ENCODE results near the gene TMEM50B. TPM values are rescaled to one million over a fixed set of nuclear protein-coding genes. Genes with fewer than 3 reads are reported as not detected.

The TMEM50B gene
- total RNA-seq, 2 donors from 2014 or later = 34.2 to 49.1 TPM

GRCh38 chr21:33403786-33404585 is 75.8 kb downstream of the TMEM50B start:
- peak; percentile 93 for DNase-seq (ENCODE audit: low spot score)
- intact Hi-C loops (cut with DNase I) = no loop called here

GRCh38 chr21:33403128-33403785 is 76.5 kb downstream of the TMEM50B start, which contains the start of gene IFNGR2:
Gene IFNGR2, plus strand, starts transcription at chr21:33403413. Its CDS starts 131 bp downstream, at chr21:33403544.
- DNase-seq (ENCODE audit: low spot score) = peak; percentile 85
- intact Hi-C loops (cut with DNase I) = no loop called here

GRCh38 chr21:33402001-33402979 is 77.5 kb downstream of the TMEM50B start:
- intact Hi-C loops (cut with DNase I) = no loop called here
- DNase-seq (ENCODE audit: low spot score) = peak; percentile 93

GRCh38 chr21:33401630-33401992 is 78.2 kb downstream of the TMEM50B start:
- intact Hi-C loops (cut with DNase I) = no loop called here
- DNase-seq (ENCODE audit: low spot score) = no peak

Other genes with a start within 250 kb of the TMEM50B start
- gene IL10RB, start 213.6 kb downstream of the TMEM50B start, total RNA-seq = 10 to 100 TPM; 19.8 to 22.4 TPM
- gene IFNAR1, start 155.0 kb downstream of the TMEM50B start, total RNA-seq = 10 to 100 TPM; 38.5 to 46.2 TPM
- gene IFNGR2, start 76.6 kb downstream of the TMEM50B start, total RNA-seq = 10 to 100 TPM; 50.2 to 51.0 TPM
- 1 to 10 TPM; 1.3 to 1.6 TPM for gene DNAJC28, start 11.7 kb upstream of the TMEM50B start, total RNA-seq
- 10 to 100 TPM; 52.6 to 57.6 TPM for gene GART, start 62.1 kb upstream of the TMEM50B start, total RNA-seq
- gene SON, start 63.1 kb upstream of the TMEM50B start, total RNA-seq = 100 to 1,000 TPM; 220 to 221 TPM
- gene DONSON, start 108.7 kb upstream of the TMEM50B start, total RNA-seq = 1 to 10 TPM; 5.1 to 7.1 TPM
- 10 to 100 TPM; 38.7 to 40.4 TPM for gene CRYZL1, start 161.8 kb upstream of the TMEM50B start, total RNA-seq
- gene ITSN1, start 162.5 kb upstream of the TMEM50B start, total RNA-seq = 10 to 100 TPM; 60.9 to 73.0 TPM